Activated CD4-positive, alpha-beta memory T cell treated with anti-CD3 and anti-CD28 coated beads, Interleukin-2, amount 10 ng/mL, durations not matched to agents 7 days and 5 days (primary cell): ENCODE data around the gene RYR3. TPM values are rescaled to one million over a fixed set of nuclear protein-coding genes. Genes with fewer than 3 reads are reported as not detected.

Source experiments
- CTCF ChIA-PET: fragments of 350-600 bp; sonication (Branson Sonifier 250); formaldehyde crosslinking; loops from one replicate; lab custom pipeline; 2021; ENCODE audit warnings: antibody characterized with exemption, inconsistent platforms; lab: Charles Lee
- POLR2A ChIA-PET: fragments of 350-600 bp; sonication (Branson Sonifier 250); formaldehyde crosslinking; loops from one replicate; lab custom pipeline; 2021; ENCODE audit warnings: antibody characterized with exemption; lab: Charles Lee
- DNase-seq: peaks from one replicate; pipeline ENCODE4 v3.0.0-alpha.2; 2020
- H3K27ac Mint-ChIP-seq: one replicate; pipeline ENCODE4 v1.8.0; 2021; ENCODE audit warnings: mild to moderate bottlenecking, mixed read lengths
- H3K27me3 Mint-ChIP-seq: one replicate; pipeline ENCODE4 v1.8.0; 2021; ENCODE audit warnings: mixed read lengths
- H3K36me3 Mint-ChIP-seq: one replicate; pipeline ENCODE4 v1.8.0; 2021; ENCODE audit warnings: low read depth, mixed read lengths
- H3K4me1 Mint-ChIP-seq: one replicate; pipeline ENCODE4 v1.8.0; 2021; ENCODE audit warnings: mixed read lengths
- H3K4me3 Mint-ChIP-seq: one replicate; pipeline ENCODE4 v1.8.0; 2021; ENCODE audit warnings: mild to moderate bottlenecking, mixed read lengths
- H3K9me3 Mint-ChIP-seq: one replicate; pipeline ENCODE4 v1.8.0; 2021; ENCODE audit warnings: mixed read lengths
- total RNA-seq, 2 experiments: library from RNA; stranded (reverse); gene quantifications; one replicate each; pipeline ENCODE4 v1.2.3, GENCODE V29; 2021

RYR3 gene
- total RNA-seq, 2 experiments from 2014 or later: not detected

DNA sequence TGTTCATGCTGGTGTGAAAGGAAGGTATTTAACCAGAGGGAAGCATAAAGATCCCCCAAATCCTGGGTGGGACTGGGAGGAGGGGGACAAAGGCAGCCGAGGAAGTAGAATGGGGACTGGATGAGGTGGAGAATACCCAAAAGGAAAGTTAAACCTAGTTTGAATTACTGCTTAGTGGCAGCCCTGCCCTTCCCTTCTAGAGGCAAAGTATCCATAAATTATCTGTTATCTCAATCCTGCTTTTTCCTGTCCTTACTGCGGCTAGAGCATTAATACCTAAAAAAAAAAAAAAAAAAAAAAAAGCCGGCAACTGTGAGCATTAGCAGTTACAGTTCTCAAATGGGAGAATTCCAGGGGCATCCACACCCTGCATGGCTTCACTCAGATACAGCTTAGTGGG, 139.0 kb downstream of the RYR3 start:
- ChIA-PET POLR2A (no interaction called here), CTCF (no interaction called here)
- Mint-ChIP-seq H3K4me1 (no peaks in the 10 kb centered on the region), H3K27me3 (peaks cover 4% of the 10 kb centered on the region), H3K36me3 (no peaks in the 10 kb centered on the region), H3K4me3 (no peak overlapping the region), H3K27ac (no peak overlapping the region), H3K9me3 (no peaks in the 10 kb centered on the region)
- DNase-seq: no peak

DNA sequence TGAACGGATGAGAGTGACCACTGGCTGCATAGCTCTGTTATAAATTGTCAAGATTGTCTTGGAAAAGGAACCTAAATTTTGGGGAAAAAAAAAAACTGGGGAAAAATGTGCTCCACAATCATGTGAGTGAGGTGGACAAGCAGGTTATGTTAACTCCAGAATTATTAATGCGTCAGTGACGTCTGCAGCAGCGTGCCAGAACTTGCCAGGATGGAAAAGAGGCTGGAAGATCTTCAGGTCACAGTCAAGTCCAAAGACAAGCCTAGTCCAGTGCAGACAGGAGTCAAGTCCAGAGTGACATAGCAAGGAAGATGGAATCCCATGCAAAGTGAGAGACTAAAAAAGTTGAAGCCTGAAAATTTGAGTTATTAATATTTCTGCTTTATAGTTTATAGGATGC, 140.6 kb downstream of the RYR3 start:
- no peaks in the 10 kb centered on the region for H3K36me3 Mint-ChIP-seq
- POLR2A ChIA-PET: no interaction called here
- no peak overlapping the region for H3K27ac Mint-ChIP-seq
- H3K27me3 Mint-ChIP-seq: peaks cover 2% of the 10 kb centered on the region
- H3K9me3 Mint-ChIP-seq: no peaks in the 10 kb centered on the region
- CTCF ChIA-PET: no interaction called here
- no peak for DNase-seq
- no peaks in the 10 kb centered on the region for H3K4me1 Mint-ChIP-seq
- no peak overlapping the region for H3K4me3 Mint-ChIP-seq

DNA sequence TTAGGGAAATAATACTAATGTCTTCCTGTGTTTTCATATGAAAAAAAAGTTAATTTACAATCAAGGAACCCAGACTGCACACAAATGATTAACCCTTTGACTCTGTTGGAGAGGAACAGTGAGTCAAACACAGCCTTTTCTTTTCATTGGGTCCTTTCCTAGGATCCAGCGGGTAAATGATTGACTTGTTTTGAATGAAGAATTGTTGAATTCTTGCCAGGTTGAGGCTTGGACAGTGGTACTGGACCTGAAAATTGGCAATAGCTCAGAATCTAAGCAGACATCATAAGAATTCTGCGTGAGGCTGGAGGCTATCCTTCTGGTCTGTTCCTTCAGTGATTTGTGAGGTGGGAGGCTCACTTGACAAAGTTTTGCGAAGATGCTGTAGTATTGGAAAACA, 143.0 kb downstream of the RYR3 start:
- Mint-ChIP-seq H3K36me3 (no peaks in the 10 kb centered on the region), H3K27me3 (peaks cover 2% of the 10 kb centered on the region), H3K4me3 (no peak overlapping the region), H3K4me1 (no peaks in the 10 kb centered on the region), H3K9me3 (no peaks in the 10 kb centered on the region), H3K27ac (no peak overlapping the region)
- ChIA-PET POLR2A (no interaction called here), CTCF (no interaction called here)
- DNase-seq: no peak

DNA sequence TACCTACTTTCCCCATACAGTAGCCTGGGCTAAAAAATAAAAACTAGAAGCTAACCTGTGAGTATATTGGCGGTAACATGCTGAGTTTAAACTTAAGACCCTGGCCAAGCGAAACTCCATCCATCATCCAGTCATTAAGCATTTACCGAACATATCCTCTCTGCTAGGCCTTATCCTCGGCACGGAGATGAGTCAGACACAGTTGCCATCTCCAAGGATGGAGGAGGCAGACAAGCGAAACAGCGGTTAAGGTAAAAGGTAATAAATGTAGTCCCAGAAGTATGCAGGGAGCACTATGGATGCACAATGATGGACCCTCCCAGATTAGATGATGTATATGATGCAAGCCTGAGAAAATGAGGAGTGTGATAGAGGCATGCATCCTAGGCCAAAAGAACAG, 143.6 kb downstream of the RYR3 start:
- POLR2A ChIA-PET: no interaction called here

DNA sequence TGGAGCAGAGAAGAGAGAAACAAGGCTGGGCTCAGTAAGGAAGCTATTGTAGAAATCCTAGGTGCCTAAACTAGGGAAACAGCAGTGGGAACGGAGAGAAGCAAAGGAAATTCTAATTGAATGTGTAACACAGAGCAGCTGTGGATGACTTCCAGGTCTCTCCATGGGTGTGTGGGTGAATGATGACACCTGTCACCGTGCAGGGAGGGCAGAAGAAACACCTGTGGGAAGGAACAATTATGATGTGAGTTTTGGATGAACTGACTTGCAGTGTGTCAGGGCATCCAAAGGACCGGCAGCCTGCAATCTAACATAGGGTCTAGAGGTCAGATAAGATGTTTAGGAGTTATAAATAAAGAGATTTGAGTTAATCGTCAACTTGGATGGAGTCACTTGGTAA, 144.2 kb downstream of the RYR3 start:
- no peaks in the 10 kb centered on the region for H3K4me1 Mint-ChIP-seq

More for the DNA sequence above, 143.6 kb downstream of the RYR3 start:
- no peak overlapping the region for H3K4me3 Mint-ChIP-seq
- CTCF ChIA-PET: no interaction called here
- no peaks in the 10 kb centered on the region for H3K36me3 Mint-ChIP-seq
- H3K9me3 Mint-ChIP-seq: no peaks in the 10 kb centered on the region
- H3K27me3 Mint-ChIP-seq: peaks cover 2% of the 10 kb centered on the region
- H3K4me1 Mint-ChIP-seq: no peaks in the 10 kb centered on the region
- H3K27ac Mint-ChIP-seq: no peak overlapping the region
- DNase-seq: no peak

DNA sequence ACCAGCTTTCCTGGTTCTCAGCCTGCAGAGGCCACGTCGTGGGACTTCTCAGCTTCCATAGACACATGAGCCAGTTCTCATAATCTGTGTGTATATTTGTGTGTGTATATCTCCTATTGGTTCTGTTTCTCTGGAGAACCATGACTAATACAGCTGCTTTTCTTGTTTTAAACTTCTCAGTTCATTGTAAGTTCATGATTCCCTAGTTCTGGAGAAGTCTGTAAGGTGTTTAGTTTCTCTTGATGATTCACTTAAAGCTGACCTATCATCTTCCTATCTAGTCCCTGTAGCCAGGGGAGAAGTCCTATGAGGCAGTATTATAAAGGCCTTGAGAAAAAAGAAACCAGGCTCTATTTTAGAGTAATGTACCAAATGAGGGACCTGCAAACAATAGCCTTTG, 147.7 kb downstream of the RYR3 start:
- Mint-ChIP-seq H3K4me3 (no peak overlapping the region), H3K4me1 (no peaks in the 10 kb centered on the region), H3K36me3 (no peaks in the 10 kb centered on the region)

More for the DNA sequence above, 144.2 kb downstream of the RYR3 start:
- Mint-ChIP-seq H3K36me3 (no peaks in the 10 kb centered on the region), H3K9me3 (no peaks in the 10 kb centered on the region), H3K27me3 (no peaks in the 10 kb centered on the region), H3K27ac (no peak overlapping the region), H3K4me3 (no peak overlapping the region)
- CTCF ChIA-PET: no interaction called here
- POLR2A ChIA-PET: no interaction called here
- DNase-seq: no peak

DNA sequence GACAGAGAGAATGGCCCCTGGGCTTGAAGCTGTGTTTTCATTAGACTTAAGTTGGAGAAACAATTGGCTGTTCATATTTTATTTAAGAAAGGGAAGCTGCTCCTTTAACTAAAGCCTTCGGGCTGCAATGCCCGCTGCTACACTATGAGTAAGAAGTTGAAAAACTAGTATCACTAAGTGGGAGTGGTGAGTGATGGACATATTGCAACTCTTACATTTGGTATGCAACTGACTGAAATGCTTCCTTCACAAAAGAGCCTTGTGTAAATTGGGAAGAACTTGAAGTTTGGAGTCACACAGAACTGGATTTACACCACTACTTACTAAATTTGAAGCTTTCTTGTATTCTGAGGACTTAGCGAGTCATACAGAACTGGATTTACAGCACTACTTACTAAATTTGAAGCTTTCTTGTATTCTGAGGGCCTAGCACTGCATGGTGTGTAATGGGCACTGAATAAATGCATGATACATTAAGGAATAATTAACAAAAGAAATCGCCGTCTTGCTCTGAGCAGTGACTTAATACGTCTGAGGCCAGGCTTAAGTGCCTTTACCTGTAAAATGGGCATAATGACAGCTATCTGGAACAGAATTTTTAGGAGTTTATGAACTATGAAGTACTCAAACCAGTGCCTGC, 149.5 kb downstream of the RYR3 start:
- POLR2A ChIA-PET: no interaction called here
- H3K4me1 Mint-ChIP-seq: no peaks in the 10 kb centered on the region
- H3K9me3 Mint-ChIP-seq: no peaks in the 10 kb centered on the region
- H3K27ac Mint-ChIP-seq: no peak overlapping the region
- H3K36me3 Mint-ChIP-seq: no peaks in the 10 kb centered on the region
- no peaks in the 10 kb centered on the region for H3K27me3 Mint-ChIP-seq
- CTCF ChIA-PET: no interaction called here
- H3K4me3 Mint-ChIP-seq: no peak overlapping the region
- DNase-seq: no peak

More for the DNA sequence above, 147.7 kb downstream of the RYR3 start:
- Mint-ChIP-seq H3K9me3 (no peaks in the 10 kb centered on the region), H3K27ac (no peak overlapping the region), H3K27me3 (no peaks in the 10 kb centered on the region)
- POLR2A ChIA-PET: no interaction called here
- no peak for DNase-seq
- CTCF ChIA-PET: no interaction called here

DNA sequence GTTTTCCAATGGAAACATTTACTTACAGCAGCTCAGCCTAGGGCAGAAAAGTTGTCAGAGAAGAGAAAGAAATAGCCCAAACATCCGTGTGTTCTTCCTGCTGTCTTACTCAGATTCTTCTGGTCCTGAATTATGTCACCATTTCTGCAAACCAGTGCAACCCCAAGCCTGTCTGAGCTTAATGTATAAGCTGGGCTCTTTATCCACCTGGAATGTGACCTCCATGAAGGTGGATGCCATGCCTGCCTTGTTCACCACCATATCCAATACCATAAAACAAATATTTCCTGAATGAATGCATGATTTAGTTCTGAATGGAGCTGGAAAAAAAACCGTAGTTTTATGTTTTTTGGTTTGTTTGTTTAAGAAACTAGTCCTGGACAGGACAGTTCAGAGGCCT, 150.9 kb downstream of the RYR3 start:
- Mint-ChIP-seq H3K9me3 (no peaks in the 10 kb centered on the region), H3K27me3 (no peaks in the 10 kb centered on the region), H3K36me3 (no peaks in the 10 kb centered on the region), H3K4me1 (no peaks in the 10 kb centered on the region), H3K4me3 (no peak overlapping the region), H3K27ac (no peak overlapping the region)
- CTCF ChIA-PET: no interaction called here
- POLR2A ChIA-PET: no interaction called here
- DNase-seq: no peak

DNA sequence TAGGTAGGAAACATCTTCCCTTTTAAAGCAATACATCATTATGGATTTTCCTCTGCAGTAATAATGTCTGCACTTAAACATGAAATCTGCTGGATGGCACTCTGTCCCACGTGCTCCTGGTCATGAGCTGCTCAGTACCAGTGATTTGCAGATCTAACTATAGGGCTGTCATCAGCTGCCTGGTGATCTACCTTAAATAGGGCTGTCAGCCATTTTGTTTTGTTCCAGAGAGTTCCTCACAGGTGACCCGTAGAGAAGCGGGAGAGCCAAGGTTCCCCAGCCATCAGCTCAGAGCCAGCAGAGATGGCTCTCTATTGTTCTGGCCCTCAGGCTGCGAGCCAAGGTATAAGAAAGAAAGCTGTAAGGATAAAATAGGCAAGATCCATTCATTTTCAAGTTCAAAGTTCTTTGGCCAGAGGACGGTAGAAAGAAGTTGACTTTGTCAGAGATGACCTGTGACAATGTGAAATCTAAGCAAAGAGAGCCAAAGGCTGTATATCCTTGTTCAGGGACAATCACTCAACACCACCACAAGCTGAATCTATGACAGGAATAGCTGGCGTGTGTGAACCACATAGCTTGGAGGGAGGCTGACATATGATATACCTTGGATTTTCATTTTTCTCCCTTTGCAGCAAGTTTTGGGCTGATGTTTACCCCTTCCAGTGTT, 156.5 kb downstream of the RYR3 start:
- CTCF ChIA-PET: interaction anchor here (0.6 kb wide), 1 partner anchor 18 kb away, joined by 3 read pairs; no protein-coding TSS in a partner anchor
- H3K36me3 Mint-ChIP-seq: no peaks in the 10 kb centered on the region
- H3K4me1 Mint-ChIP-seq: no peaks in the 10 kb centered on the region
- no peaks in the 10 kb centered on the region for H3K9me3 Mint-ChIP-seq
- POLR2A ChIA-PET: no interaction called here
- H3K27me3 Mint-ChIP-seq: no peaks in the 10 kb centered on the region
- H3K27ac Mint-ChIP-seq: no peak overlapping the region
- DNase-seq: no peak
- H3K4me3 Mint-ChIP-seq: no peak overlapping the region

DNA sequence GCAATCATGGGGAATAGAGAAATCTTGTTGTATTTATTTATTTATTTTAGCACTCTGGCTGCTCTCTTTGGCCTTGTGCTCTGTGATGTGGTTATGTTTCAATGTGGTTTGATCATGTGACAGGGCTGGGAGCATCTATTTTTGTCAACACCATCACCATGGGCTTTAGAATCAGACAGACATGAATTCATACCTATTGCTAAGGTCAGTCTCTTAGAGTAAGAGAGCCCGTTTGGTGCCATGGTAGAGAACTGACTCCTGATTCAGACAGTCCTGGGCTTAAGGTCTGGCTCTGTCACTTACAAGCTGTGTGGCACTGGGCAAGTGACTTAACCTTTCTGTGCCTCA, 157.0 kb downstream of the RYR3 start:
- POLR2A ChIA-PET: no interaction called here
- CTCF ChIA-PET: no interaction called here

DNA sequence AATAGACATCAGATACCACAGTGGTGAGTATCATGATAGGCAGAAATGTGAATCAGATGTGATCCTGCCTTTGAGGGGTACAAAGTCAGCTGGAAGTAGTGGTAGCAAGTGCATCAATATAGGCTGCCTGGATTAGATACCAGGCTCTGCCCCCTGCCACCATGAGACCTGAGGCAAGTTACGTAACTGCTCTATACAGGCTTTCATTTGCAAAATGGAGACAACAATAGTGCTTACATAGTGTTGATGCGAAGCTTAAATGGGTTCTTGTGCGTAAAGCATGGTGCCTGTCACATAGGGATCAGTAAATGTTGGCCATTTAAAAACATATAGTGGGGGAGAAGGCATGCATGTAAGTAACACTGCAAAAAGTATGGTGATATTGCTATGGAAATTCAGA, 158.0 kb downstream of the RYR3 start:
- ChIA-PET CTCF (no interaction called here), POLR2A (no interaction called here)
- Mint-ChIP-seq H3K4me3 (no peak overlapping the region), H3K27ac (no peak overlapping the region), H3K36me3 (no peaks in the 10 kb centered on the region), H3K4me1 (no peaks in the 10 kb centered on the region), H3K27me3 (no peaks in the 10 kb centered on the region), H3K9me3 (no peaks in the 10 kb centered on the region)
- no peak for DNase-seq

More for the DNA sequence above, 157.0 kb downstream of the RYR3 start:
- Mint-ChIP-seq H3K36me3 (no peaks in the 10 kb centered on the region), H3K4me3 (no peak overlapping the region), H3K4me1 (no peaks in the 10 kb centered on the region), H3K27ac (no peak overlapping the region), H3K9me3 (no peaks in the 10 kb centered on the region), H3K27me3 (no peaks in the 10 kb centered on the region)
- no peak for DNase-seq

DNA sequence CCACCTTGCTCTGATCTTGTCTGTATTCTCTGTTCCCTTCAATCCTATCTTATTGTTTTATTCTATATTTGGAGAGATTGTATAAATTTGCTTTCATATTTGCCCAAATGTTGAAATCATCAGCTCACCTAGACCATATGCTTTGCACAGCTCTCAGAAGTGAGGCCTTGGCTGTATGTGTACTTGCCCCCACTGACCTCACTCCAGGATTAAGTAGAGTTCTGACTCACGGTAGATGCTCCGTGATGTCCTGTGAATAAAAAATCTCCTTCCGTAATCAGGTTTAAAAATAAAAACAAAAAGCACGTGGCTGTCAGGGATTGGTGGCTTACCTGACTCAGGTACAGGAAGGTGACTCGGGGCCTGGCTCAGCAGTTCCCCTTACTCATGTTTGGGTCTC, 162.2 kb downstream of the RYR3 start:
- H3K36me3 Mint-ChIP-seq: no peaks in the 10 kb centered on the region
- H3K9me3 Mint-ChIP-seq: peaks cover 3% of the 10 kb centered on the region
- no peaks in the 10 kb centered on the region for H3K4me1 Mint-ChIP-seq
- ChIA-PET CTCF (no interaction called here), POLR2A (no interaction called here)
- H3K27ac Mint-ChIP-seq: no peak overlapping the region
- no peaks in the 10 kb centered on the region for H3K27me3 Mint-ChIP-seq
- H3K4me3 Mint-ChIP-seq: no peak overlapping the region
- DNase-seq: no peak

DNA sequence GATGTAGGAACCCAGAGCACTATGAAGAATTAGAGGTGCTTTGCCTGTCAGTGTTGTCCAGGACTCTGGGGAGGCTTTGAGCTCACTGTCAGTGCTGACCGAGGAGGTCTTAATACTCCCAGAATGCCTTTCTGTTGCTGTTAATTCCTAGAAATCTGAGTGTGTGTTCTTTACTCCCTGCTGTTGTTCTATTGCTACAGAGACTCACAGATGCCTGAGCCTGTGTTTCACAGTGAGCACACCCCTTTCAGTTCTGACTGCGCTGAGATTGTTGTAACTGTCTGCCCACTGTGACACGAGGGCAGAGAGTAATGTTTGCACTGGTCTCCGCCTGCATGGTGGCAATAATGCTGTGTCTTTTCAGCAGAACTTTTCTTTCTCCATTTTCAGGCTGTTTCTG, 162.9 kb downstream of the RYR3 start:
- Mint-ChIP-seq H3K4me1 (no peaks in the 10 kb centered on the region), H3K27ac (no peak overlapping the region), H3K4me3 (no peak overlapping the region), H3K27me3 (no peaks in the 10 kb centered on the region), H3K36me3 (no peaks in the 10 kb centered on the region), H3K9me3 (peaks cover 3% of the 10 kb centered on the region)
- POLR2A ChIA-PET: no interaction called here
- DNase-seq: no peak
- CTCF ChIA-PET: no interaction called here

DNA sequence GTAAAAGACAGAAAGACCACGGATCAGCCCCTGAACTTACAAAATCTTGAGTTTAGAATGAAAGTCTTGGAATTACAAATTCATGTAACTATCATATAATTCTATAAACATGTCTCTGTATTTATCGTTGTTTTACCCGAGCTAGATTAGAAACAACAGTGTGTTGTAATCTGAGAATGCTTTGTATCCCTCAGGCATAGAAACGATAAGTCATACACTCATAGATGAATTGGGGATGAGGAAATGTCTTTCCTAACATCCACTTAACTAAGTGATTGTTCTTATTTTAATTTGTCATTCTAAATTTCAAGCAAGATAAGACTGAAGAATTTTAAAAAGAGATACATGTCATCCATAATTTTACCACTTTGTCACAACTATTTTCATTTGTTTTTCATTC, 165.3 kb downstream of the RYR3 start:
- Mint-ChIP-seq H3K4me1 (no peaks in the 10 kb centered on the region), H3K36me3 (no peaks in the 10 kb centered on the region), H3K27ac (no peak overlapping the region), H3K27me3 (no peaks in the 10 kb centered on the region), H3K4me3 (no peak overlapping the region), H3K9me3 (peaks cover 3% of the 10 kb centered on the region)
- ChIA-PET CTCF (no interaction called here), POLR2A (no interaction called here)
- no peak for DNase-seq
